ENCODE measurements around the gene COL26A1. TPM values are rescaled to one million over a fixed set of nuclear protein-coding genes. Genes with fewer than 3 reads are reported as not detected.

COL26A1 gene
- total RNA-seq, 1 donor = not detected

GRCh38 chr7:101529560-101529959 is 166.9 kb downstream of the COL26A1 start:
- no peak for DNase-seq (ENCODE audit: insufficient read length, low spot score, missing footprints)
- H4K20me1 ChIP-seq (ENCODE audit: insufficient read depth, low read length) = no peaks in the 10 kb centered on the region
- H3K27ac ChIP-seq (ENCODE audit: low read depth, low read length) = no peak overlapping the region
- no peak overlapping the region for H2AFZ ChIP-seq (ENCODE audit: low read length)
- no peaks in the 10 kb centered on the region for H3K9me3 ChIP-seq (ENCODE audit: low read depth, low read length)
- H3K36me3 ChIP-seq (ENCODE audit: insufficient read depth, low read length) = no peaks in the 10 kb centered on the region
- peaks cover 9% of the 10 kb centered on the region for H3K27me3 ChIP-seq (ENCODE audit: insufficient read depth, low read length)
- no peak for TF ChIP-seq CTCF (IDR thresholded peaks at IDR 0.05; ENCODE audit: extremely low read depth, low read depth, low read length)
- no peaks in the 10 kb centered on the region for H3K79me2 ChIP-seq (ENCODE audit: insufficient read depth, low read length)
- H3K4me3 ChIP-seq (ENCODE audit: insufficient read depth, low read length) = no peak overlapping the region
- no peak overlapping the region for H3K4me2 ChIP-seq (ENCODE audit: insufficient read depth, low read length)
- peaks cover 4% of the 10 kb centered on the region for H3K4me1 ChIP-seq (ENCODE audit: insufficient read depth, low read length)

GRCh38 chr7:101531726-101532357 is 169.2 kb downstream of the COL26A1 start:
- no peaks in the 10 kb centered on the region for H3K79me2 ChIP-seq (ENCODE audit: insufficient read depth, low read length)
- no peaks in the 10 kb centered on the region for H3K36me3 ChIP-seq (ENCODE audit: insufficient read depth, low read length)
- H3K4me1 ChIP-seq (ENCODE audit: insufficient read depth, low read length) = peaks cover 8% of the 10 kb centered on the region

GRCh38 chr7:101532400-101533102 is 169.9 kb downstream of the COL26A1 start:
- H3K4me3 ChIP-seq (ENCODE audit: insufficient read depth, low read length) = no peak overlapping the region
- DNase-seq (ENCODE audit: insufficient read length, low spot score, missing footprints) = no peak

More at GRCh38 chr7:101531726-101532357, 169.2 kb downstream of the COL26A1 start:
- Histone ChIP-seq H2AFZ (ENCODE audit: low read length) (no peak overlapping the region), H3K4me3 (ENCODE audit: insufficient read depth, low read length) (no peak overlapping the region), H3K27me3 (ENCODE audit: insufficient read depth, low read length) (peaks cover 9% of the 10 kb centered on the region), H3K9me3 (ENCODE audit: low read depth, low read length) (peaks cover 3% of the 10 kb centered on the region), H3K27ac (ENCODE audit: low read depth, low read length) (no peak overlapping the region), H3K4me2 (ENCODE audit: insufficient read depth, low read length) (no peak overlapping the region), H4K20me1 (ENCODE audit: insufficient read depth, low read length) (no peaks in the 10 kb centered on the region)
- peak; percentile 73 for DNase-seq (ENCODE audit: insufficient read length, low spot score, missing footprints)
- TF ChIP-seq CTCF (IDR thresholded peaks at IDR 0.05; ENCODE audit: extremely low read depth, low read depth, low read length) = no peak

More at GRCh38 chr7:101532400-101533102, 169.9 kb downstream of the COL26A1 start:
- Histone ChIP-seq H3K27ac (ENCODE audit: low read depth, low read length) (no peak overlapping the region), H2AFZ (ENCODE audit: low read length) (no peak overlapping the region), H3K27me3 (ENCODE audit: insufficient read depth, low read length) (peaks cover 9% of the 10 kb centered on the region), H4K20me1 (ENCODE audit: insufficient read depth, low read length) (no peaks in the 10 kb centered on the region), H3K4me2 (ENCODE audit: insufficient read depth, low read length) (no peak overlapping the region), H3K36me3 (ENCODE audit: insufficient read depth, low read length) (no peaks in the 10 kb centered on the region), H3K9me3 (ENCODE audit: low read depth, low read length) (peaks cover 3% of the 10 kb centered on the region), H3K79me2 (ENCODE audit: insufficient read depth, low read length) (no peaks in the 10 kb centered on the region), H3K4me1 (ENCODE audit: insufficient read depth, low read length) (peaks cover 15% of the 10 kb centered on the region)
- no peak for TF ChIP-seq CTCF (IDR thresholded peaks at IDR 0.05; ENCODE audit: extremely low read depth, low read depth, low read length)

Measured in osteoblast (primary cell).